OCI-LY1 (cell line): ENCODE results near the gene GAS1.

Source experiments
- H2AFZ ChIP-seq: fragments of 200-600 bp; sonication (generic), shearing (Covaris generic); 2 replicates; pipeline ENCODE4 v1.6.0; 2014; ENCODE audit warnings: antibody characterized with exemption, mild to moderate bottlenecking, low read length
- H3F3A ChIP-seq: fragments of 200-600 bp; sonication (generic), shearing (Covaris generic); 2 replicates; pipeline ENCODE4 v1.6.0; 2014; ENCODE audit warnings: mild to moderate bottlenecking, antibody characterized with exemption, low read length, moderate library complexity; ENCODE audit not compliant: insufficient read depth
- H3K27ac ChIP-seq: fragments of 200-600 bp; sonication (generic); 2 replicates; pipeline ENCODE4 v1.5.1; 2014; ENCODE audit warnings: low read length, mixed run types, mild to moderate bottlenecking, low read depth; ENCODE audit not compliant: poor library complexity, severe bottlenecking
- H3K27me3 ChIP-seq: fragments of 200-600 bp; sonication (generic); 2 replicates; pipeline ENCODE4 v1.6.0; 2014; ENCODE audit warnings: antibody characterized with exemption, mild to moderate bottlenecking, low read length, moderate library complexity; ENCODE audit not compliant: insufficient read depth
- H3K36me3 ChIP-seq: fragments of 200-600 bp; sonication (generic); 2 replicates; pipeline ENCODE4 v1.6.1; 2014; ENCODE audit warnings: mild to moderate bottlenecking, antibody characterized with exemption, low read length, moderate library complexity, mixed read lengths; ENCODE audit not compliant: insufficient read depth
- H3K4me1 ChIP-seq: fragments of 200-600 bp; sonication (generic); 2 replicates; pipeline ENCODE4 v1.5.1; 2014; ENCODE audit warnings: mild to moderate bottlenecking, low read length, moderate library complexity; ENCODE audit not compliant: insufficient read depth, severe bottlenecking
- H3K4me2 ChIP-seq: fragments of 200-600 bp; sonication (generic), shearing (Covaris generic); 2 replicates; pipeline ENCODE4 v1.6.1; 2014; ENCODE audit warnings: low read length
- H3K4me3 ChIP-seq: fragments of 200-600 bp; sonication (generic); 2 replicates; pipeline ENCODE4 v1.5.1; 2014; ENCODE audit warnings: low read length, low read depth, mild to moderate bottlenecking, mixed read lengths; ENCODE audit not compliant: poor library complexity, severe bottlenecking
- H3K79me2 ChIP-seq: fragments of 200-600 bp; shearing (Covaris generic); 2 replicates; pipeline ENCODE4 v1.6.1; 2016; ENCODE audit warnings: mixed run types, low read length, mixed read lengths; ENCODE audit not compliant: insufficient read depth
- H3K9ac ChIP-seq: fragments of 200-600 bp; sonication (generic), shearing (Covaris generic); 2 replicates; pipeline ENCODE4 v1.6.1; 2014; ENCODE audit warnings: mild to moderate bottlenecking, low read length, mixed read lengths
- H3K9me2 ChIP-seq: fragments of 200-600 bp; sonication (generic), shearing (Covaris generic); 2 replicates; pipeline ENCODE4 v1.6.1; 2014; ENCODE audit warnings: low read depth, mild to moderate bottlenecking, low read length, mixed read lengths
- H3K9me3 ChIP-seq: fragments of 200-600 bp; shearing (Covaris generic); 2 replicates; pipeline ENCODE4 v1.6.1; 2014; ENCODE audit warnings: low read length, mixed read lengths
- H4K20me1 ChIP-seq: fragments of 200-600 bp; sonication (generic), shearing (Covaris generic); 2 replicates; pipeline ENCODE4 v1.6.0; 2016; ENCODE audit warnings: mild to moderate bottlenecking, low read length; ENCODE audit not compliant: insufficient read depth
- EZH2 ChIP-seq: fragments of 200-600 bp; sonication (generic), shearing (Covaris generic); IDR thresholded peaks from 2 replicates; pipeline ENCODE4 v1.8.0; 2017; ENCODE audit warnings: borderline replicate concordance, mixed run types, mild to moderate bottlenecking, antibody characterized with exemption, low read length, moderate library complexity, mixed read lengths
- TF ChIP-seq, protein P1 (sequence below): fragments of 200-600 bp; sonication (generic), shearing (Covaris generic); IDR thresholded peaks from 2 replicates; pipeline ENCODE4 v1.5.1; 2017; ENCODE audit warnings: mild to moderate bottlenecking, antibody characterized with exemption, low read length, moderate library complexity, mixed read lengths

GAS1 gene

DNA sequence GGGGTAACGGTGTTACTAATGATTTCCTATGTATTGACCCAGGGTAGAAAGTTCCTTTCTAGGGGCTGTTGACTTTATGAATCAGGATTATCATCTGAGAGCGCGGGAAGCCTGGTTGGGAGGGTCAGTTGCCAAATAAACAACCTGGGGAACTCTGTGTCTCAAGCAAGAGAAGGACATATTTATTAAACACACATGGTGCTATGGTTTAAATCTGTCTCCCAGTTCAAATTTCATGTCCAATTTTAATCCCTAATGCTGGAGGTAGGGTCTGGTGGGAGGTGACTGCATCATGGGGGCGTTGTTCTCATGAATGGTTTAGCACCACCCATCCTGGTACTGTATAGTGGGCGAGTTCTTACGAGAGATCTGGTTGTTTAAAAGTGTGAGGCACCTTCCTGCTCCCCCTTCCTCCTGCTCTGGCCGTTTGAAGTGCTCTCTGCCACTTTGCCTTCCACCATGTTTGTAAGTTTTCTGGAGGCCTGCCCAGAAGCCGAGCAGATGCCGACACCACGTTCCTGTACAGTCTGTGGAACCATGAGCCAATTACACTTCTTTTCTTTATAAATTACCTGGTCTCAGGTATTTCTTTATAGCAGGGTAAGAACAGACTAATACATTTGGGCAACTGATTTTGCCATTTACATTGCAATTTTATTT lies 19.7 kb upstream of the GAS1 start:
- H3K36me3 ChIP-seq: no peaks in the 10 kb centered on the region
- TF ChIP-seq EZH2: no peak
- H3K79me2 ChIP-seq: no peaks in the 10 kb centered on the region
- no peaks in the 10 kb centered on the region for H3K9me2 ChIP-seq
- H4K20me1 ChIP-seq: no peaks in the 10 kb centered on the region
- H2AFZ ChIP-seq: no peak overlapping the region
- H3K9me3 ChIP-seq: no peaks in the 10 kb centered on the region
- H3K27ac ChIP-seq: no peak overlapping the region
- H3K27me3 ChIP-seq: no peaks in the 10 kb centered on the region
- H3F3A ChIP-seq: no peaks in the 10 kb centered on the region
- H3K4me1 ChIP-seq: no peaks in the 10 kb centered on the region
- H3K4me2 ChIP-seq: no peak overlapping the region
- no peak overlapping the region for H3K9ac ChIP-seq
- no peak overlapping the region for H3K4me3 ChIP-seq

DNA sequence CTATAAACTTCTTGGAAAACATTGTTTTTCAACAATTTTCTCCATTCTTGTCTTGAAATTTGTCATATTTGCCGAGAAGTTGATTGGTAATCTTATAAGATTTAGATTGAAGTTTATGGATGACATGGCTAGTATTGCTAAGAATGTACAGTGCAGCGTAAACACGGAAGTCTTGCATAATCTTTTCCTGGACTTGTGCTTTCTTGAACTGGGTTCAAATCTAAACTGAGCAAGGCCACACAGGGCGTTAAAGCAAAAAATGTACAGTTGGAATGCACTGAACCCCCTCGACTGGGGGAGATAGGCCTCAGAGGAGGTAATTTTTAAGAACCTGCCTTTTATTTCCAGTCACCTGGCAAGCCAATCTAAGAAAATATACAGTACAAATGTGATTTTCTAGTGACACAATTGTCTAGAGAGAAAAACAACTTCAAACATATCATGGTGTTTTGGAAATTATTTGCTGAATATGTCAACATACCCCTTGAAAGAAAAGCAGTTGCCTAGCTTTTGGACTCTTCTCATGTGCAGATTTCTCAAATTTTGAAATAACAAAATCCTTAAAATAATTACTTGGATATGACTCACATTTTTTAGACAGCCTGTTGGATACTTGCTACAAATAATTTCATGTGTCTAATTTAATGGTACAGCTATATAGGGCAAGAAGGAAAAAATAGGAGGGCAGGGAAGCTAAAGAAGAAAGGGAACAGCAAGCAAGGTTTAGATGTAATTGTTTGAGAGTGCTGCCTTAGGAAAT lies 18.5 kb upstream of the GAS1 start:
- TF ChIP-seq, protein P1, sequence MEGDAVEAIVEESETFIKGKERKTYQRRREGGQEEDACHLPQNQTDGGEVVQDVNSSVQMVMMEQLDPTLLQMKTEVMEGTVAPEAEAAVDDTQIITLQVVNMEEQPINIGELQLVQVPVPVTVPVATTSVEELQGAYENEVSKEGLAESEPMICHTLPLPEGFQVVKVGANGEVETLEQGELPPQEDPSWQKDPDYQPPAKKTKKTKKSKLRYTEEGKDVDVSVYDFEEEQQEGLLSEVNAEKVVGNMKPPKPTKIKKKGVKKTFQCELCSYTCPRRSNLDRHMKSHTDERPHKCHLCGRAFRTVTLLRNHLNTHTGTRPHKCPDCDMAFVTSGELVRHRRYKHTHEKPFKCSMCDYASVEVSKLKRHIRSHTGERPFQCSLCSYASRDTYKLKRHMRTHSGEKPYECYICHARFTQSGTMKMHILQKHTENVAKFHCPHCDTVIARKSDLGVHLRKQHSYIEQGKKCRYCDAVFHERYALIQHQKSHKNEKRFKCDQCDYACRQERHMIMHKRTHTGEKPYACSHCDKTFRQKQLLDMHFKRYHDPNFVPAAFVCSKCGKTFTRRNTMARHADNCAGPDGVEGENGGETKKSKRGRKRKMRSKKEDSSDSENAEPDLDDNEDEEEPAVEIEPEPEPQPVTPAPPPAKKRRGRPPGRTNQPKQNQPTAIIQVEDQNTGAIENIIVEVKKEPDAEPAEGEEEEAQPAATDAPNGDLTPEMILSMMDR: no peak
- TF ChIP-seq EZH2: no peak
- no peaks in the 10 kb centered on the region for H3K27me3 ChIP-seq
- no peak overlapping the region for H2AFZ ChIP-seq
- no peak overlapping the region for H3K27ac ChIP-seq
- no peak overlapping the region for H3K4me2 ChIP-seq
- H3K9ac ChIP-seq: no peak overlapping the region
- H3K79me2 ChIP-seq: no peaks in the 10 kb centered on the region
- H3K4me1 ChIP-seq: no peaks in the 10 kb centered on the region
- H3K4me3 ChIP-seq: no peak overlapping the region
- H3K36me3 ChIP-seq: no peaks in the 10 kb centered on the region
- no peaks in the 10 kb centered on the region for H4K20me1 ChIP-seq
- H3K9me2 ChIP-seq: no peaks in the 10 kb centered on the region
- H3F3A ChIP-seq: no peaks in the 10 kb centered on the region
- no peaks in the 10 kb centered on the region for H3K9me3 ChIP-seq

DNA sequence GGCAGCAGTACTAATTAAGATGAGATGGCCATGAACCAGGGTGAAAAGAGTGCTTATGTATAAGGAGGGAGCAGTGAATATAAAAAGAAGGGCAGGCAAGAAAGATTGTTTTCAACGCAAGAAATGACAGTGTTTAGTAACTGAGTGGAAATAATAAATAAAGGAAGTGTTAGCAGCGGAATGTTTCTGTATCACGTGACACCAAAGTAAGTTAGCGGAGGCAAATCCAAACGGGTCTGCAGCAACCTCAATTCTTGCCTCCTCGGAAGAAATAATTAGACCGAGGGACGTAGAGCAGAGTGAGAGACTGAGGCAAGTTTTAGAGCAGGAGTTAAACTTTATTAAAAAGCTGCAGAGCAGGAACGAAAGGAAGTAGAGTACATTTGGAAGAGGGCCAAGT lies 15.4 kb upstream of the GAS1 start:
- H3K27ac ChIP-seq: no peak overlapping the region
- no peaks in the 10 kb centered on the region for H4K20me1 ChIP-seq
- no peak overlapping the region for H3K9ac ChIP-seq
- H3F3A ChIP-seq: no peaks in the 10 kb centered on the region
- H3K36me3 ChIP-seq: no peaks in the 10 kb centered on the region
- no peaks in the 10 kb centered on the region for H3K27me3 ChIP-seq
- TF ChIP-seq, protein P1: no peak
- no peak for TF ChIP-seq EZH2
- H3K4me1 ChIP-seq: no peaks in the 10 kb centered on the region
- no peak overlapping the region for H2AFZ ChIP-seq
- no peaks in the 10 kb centered on the region for H3K9me2 ChIP-seq
- H3K79me2 ChIP-seq: no peaks in the 10 kb centered on the region
- no peak overlapping the region for H3K4me3 ChIP-seq
- no peaks in the 10 kb centered on the region for H3K9me3 ChIP-seq
- no peak overlapping the region for H3K4me2 ChIP-seq
